OCI-M2 (cell line): ENCODE measurements around the gene SLC44A2.

ENCODE experiments used
- DNase-seq: peaks from one replicate; lab custom pipeline; 2025; ENCODE audit not compliant: unreplicated experiment; lab: John Stamatoyannopoulos, UW

Gene SLC44A2

GRCh38 chr19:10625003-10625761, at the start of gene SLC44A2:
SLC44A2 (plus strand) TSS chr19:10625553; CDS start chr19:10625634, 81 bp downstream.
- DNase-seq, result no peak

DNA sequence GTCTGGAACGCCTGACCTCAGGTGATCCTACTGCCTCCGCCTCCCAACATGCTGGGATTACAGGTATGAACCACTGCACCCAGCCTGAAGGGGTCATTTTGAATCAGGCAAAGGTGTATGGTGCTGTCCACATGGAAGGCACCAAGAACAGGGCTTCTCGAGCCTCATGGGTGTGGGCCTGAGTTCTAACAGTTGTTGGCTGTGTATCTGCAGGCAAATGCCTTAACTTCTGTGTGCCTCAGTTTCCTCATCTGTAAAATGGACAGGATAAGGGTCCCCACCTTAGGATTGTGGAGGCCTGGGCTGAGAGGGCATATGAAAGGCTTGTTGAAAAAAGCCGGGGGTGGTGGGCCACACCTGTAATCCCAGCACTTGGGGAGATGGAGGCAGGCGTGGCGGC, 47.4 kb upstream of the SLC44A2 start:
- no peak for DNase-seq

DNA sequence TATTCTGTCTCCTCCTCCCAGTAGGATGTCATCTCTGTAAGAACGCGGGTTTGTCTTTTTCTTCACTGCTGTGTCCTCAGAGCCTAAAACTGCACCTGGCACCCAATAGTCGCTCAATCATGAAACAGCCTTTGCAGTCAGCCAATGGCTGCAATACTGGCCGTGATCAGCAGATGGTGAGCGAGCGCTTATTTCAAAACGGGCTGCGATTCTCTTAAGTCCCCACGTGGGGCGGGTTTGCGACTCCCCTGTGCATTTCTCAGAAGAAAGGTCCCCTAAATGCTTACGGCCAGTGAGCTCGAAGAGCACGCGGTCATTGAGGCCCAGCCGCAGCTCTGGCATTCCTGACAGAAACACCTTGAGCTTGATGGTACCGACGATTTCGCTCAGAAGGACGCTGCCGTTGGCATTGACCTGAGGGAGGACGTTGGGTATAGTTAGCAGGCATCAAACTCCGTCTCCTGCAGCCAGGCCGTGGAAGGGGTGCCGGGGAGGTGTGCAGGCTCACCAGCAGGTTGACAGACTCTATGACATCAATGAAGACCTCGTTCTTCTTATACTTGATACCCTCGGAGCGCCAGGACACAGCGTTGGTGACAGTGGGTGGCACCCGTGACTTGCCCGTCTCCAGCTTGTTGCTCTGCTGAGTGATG, 44.2 kb upstream of the SLC44A2 start:
- peak; percentile 100 for DNase-seq

DNA sequence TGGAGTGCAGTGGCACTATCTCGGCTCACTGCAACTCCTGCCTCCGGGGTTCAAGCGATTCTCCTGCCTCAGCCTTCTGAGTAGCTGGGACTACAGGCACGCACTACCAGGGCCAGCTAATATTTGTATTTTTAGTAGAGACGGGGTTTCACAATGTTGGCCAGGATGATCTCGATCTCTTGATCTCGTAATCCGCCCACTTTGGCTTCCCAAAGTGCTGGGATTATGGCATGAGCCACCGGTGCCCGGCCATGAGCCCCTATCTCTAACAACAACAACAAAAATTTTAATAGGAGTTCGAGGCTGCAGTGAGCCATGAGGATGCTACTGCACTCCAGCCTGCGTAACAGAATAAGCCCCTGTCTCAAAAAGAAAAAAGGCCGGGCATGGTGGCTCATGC, 43.3 kb upstream of the SLC44A2 start:
- no peak for DNase-seq

DNA sequence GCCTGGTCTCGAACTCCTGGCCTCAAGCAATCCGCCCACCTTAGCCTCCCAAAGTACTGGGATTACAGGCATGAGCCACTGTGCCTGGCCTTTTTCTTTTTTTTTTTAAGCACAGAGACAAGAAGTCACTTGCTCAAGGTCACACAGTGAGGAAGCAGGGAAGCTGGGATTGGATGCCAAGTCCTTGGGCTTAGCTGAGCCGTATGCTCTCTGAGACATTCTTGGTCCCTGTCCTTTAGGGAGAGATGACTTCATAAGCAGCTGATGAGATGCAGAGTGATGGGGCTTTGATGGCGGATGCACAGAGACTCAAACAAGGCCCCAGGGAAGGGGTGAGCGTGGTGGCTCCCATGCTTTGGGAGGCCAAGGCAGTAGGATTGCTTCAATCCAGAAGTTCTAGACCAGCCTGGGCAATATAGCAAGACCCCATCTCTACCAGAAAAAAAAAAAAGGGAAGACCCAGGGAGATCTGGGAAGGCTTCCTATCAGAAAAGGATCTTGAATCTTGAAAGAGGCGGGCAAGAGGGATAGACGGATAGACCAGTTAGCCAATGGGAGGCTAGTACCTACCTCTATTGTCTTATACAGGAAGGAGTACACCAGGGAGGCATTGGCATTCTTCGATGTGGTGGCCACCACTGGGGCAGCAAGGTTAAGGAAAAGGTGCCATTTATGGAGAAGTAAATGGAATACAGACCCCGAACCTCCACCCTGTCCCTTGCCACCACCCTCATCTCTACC, 42.1 kb upstream of the SLC44A2 start:
- DNase-seq, result no peak

- DNase-seq, result no peak
These were observed 39.0 kb upstream of the SLC44A2 start for GRCh38 chr19:10586396-10586795.

DNA sequence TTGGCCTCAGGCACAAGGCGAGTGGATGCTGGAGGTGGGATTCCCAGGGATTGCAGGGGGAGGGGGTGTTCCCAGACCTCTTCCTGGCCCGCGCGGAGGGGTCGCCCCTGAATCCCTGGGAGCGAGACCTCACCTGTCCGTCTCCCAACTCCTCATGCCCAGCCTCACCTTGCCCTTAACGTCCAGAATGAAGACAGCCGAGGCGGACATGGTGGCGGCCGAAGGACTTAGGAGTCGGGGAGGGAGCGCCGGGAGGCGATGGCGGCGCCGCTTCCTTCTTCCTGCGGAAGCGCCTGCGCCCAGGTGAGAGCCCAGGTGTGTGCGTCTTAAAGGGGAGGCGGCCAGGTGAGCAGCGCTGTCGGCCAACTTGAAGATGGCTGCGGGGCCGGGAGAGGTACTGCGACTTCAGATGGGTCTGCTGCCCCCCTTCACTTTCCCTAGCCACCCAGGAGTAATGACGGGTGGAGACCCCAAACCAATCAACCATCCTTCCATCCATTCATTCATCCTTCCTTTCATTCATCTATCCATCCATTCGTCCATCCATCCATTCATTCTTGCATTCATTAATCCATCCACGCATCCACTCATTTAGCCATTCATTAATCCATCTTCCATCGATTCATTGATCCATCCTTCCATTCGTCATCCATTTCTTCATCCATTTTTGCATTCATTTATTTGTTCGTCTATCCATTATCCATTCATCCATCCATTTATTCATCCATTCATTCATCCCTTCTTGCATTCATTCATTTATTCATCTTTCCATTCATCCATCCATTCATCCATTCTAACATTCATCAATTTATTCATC, 38.1 kb upstream of the SLC44A2 start, which contains the start of gene AP1M2:
AP1M2 (minus strand) TSS at position 291 of the 817 bp plus-strand sequence; CDS start at position 210, 81 bp downstream.
- no peak for DNase-seq

GRCh38 chr19:10587839-10588150, 37.6 kb upstream of the SLC44A2 start:
- no peak for DNase-seq

DNA sequence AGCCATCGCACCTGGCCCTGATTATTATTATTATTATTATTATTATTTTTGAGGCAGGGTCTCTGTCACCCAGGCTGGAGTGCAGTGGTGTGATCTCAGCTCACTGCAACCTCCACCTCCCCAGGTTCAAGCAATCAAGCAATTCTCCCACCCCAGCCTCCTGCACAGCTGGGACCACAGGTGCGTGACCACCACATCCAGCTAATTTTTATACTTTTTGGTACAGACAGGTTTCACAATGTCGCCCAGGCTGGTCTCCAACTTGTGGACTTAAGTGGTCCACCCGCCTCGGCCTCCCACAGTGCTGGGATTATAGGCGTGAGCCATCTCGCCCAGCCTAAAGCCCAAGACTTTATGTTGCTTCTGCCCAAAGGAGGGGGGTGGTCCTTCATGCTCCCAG, 32.2 kb upstream of the SLC44A2 start:
- no peak for DNase-seq

- no peak for DNase-seq
These were observed 31.3 kb upstream of the SLC44A2 start for GRCh38 chr19:10593820-10594637.

GRCh38 chr19:10600149-10600548, 25.2 kb upstream of the SLC44A2 start:
- no peak for DNase-seq

- no peak for DNase-seq
These were observed 23.4 kb upstream of the SLC44A2 start for GRCh38 chr19:10601999-10602329.

DNA sequence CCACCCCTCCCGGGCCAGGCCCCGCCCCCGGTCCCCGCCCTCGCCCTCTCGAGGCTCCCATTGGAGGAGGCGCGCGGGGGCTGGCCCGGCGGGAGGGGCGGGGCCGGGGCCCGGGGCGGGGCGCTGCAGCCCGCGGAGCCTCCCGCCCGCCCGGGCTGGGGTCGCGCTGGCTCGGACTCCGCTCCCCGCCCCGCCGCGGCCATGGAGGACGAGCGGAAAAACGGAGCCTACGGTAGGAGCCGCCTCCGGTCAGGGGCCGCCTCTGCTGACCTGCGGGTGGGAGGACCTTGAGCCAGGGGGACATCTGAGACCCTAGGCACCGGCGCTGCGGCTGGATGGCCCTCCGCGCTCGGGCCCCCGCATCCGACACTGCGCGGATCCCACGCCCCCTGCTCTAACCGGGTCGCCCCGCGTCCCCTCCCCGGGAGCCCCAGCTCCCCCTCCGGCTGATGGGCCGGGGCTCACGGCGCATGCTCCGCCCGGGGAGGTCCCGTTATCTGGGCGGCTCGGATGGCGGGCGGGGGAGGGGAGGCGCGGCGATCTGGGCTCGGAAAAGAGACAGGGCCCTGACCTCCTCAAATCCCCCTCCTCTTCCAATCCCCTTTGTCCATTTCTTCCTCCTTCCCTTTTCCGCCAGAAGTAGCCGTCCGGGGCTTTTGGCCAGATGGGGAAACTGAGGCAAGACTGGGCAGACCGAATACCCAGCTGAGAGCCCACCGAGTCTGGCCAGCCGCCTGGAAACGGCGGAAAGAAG, 22.8 kb upstream of the SLC44A2 start:
- peak; percentile 98 for DNase-seq

DNA sequence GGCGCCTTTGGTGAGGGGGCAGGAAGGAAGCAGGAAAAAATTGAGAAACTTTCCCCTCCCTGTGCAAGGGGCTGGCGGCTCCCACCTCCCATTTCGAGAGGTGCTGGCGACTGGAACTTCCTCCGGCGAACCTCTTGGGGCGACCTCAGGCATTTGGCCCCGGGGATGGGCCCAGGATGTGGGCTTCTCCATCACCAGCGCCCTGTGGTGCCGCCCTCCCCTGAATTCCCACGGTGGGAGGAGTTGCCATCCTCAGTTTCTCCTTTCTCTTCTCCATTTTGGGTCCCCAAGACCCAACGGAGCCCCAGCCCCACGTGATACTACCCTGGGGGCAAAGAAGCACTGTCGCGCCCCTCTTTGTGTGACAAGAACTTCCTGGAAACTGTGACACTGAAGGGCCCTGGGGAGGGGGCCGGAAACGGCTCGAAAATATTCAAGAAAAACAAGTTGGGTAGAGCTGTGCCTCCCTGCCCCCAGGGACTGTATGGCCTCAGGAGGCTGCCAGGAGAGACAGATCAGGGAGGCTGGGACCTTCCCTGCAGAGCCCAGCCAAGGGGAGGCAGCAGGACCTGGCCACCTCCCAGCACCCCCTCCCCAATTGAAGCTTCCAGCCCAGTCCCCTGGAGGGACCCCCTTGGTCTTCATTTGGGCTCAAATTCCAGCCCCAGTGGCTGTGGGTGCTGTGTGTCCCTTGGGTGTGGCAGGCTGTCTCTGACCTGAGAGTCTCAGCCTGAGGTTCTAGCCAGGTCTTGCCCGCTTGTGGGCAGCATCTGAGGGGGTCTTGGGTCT, 22.1 kb upstream of the SLC44A2 start:
- DNase-seq, result peak; percentile 96

DNA sequence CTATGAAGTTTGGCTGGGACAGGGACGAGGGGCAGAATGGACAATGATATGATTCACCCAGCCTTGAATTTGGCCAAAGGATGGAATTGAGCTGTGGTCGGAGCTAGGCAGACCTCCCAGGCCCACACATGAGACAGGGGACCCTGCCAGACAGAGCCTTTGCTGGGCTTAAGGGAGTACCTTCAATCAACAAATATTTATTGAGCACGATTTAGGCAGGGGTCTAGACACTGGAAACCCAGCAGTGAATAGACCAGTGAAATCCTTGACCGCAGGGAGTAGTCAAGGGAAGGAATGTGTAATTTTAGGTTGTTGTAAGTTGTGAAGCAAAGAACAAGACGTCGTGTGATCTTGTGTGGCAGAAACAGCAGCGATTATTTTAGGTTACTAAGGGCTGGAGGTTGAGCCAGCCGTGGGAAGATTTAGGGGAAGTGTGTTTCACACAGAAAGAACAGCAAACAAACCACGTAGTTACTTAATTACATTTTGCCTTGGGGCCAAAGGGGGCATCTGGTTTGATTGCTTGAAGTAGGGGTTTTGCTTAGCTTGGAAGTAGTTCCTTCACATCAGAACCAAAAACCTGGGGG, 21.4 kb upstream of the SLC44A2 start:
- DNase-seq, result no peak

DNA sequence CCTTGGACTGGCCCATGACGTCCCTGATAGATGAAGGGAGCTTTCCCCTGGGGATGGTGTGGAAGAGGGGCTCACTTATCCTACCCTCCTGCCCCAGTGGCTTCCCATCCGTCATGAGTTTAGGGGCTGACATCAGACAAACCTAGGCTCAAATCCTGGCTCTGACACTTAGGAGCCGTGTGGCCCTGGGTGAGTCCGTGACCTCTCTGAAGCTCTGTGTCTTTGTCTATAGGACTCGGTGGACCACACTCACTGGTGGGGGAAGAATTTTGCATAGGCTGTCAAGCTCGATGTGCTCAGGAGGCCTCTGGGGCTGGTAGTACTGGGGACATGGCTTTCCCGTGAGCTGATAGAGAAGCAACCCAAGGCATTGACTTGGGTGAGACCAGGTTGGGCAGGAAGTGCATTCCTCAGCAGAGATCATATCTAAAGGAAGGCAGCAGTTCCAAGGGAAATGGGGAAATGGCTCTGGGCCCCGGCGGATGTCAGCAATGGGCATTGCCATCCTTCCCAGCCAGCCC, 20.8 kb upstream of the SLC44A2 start:
- DNase-seq, result no peak

- DNase-seq, result no peak
These were observed 13.4 kb upstream of the SLC44A2 start for GRCh38 chr19:10611907-10612306.

DNA sequence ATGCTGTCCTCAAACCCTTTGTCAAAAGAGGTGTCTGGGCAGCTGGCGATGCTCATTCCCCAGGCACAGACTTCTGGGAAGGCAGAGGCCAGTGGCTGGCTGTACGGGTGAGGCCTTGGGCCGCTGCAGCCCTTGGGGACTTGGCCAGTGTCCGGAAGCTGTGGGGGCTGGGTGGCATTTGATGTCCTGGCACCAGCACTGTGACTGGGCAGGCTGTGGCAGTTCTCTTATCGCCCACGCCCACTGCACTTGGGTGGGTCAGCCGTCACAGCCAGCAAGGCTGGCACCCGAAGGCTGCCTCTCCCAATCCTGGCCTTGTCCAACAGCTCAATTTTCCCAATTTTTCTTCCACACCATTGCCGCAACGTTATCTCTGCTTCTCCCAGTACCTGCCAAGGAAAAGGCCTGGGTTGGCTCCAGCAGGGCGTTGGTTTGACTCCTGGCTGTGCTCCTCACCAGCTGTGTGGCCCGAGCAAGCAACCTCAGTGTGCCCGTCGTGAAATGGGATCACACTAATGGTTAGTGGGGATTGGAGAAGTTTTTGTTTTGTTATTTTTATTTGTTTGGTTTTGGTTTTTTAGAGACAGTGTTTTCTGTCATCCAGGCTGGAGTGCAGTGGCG, 12.7 kb upstream of the SLC44A2 start:
- no peak for DNase-seq
